ENCODE measurements around the gene KPNA4. TPM values are rescaled to one million over a fixed set of nuclear protein-coding genes. Genes with fewer than 3 reads are reported as not detected.

Gene KPNA4
- total RNA-seq, 1 donor from 2014 or later: 24.8 TPM

GRCh38 chr3:160598865-160599264 is 33.5 kb upstream of the KPNA4 start:
- Histone ChIP-seq H3K27me3 (no peaks in the 10 kb centered on the region), H3K4me1 (no peaks in the 10 kb centered on the region), H3K27ac (no peak overlapping the region), H3K36me3 (no peaks in the 10 kb centered on the region), H3K9me3 (no peaks in the 10 kb centered on the region), H3K4me3 (no peak overlapping the region)
- intact Hi-C loops (cut with DNase I): no loop called here
- TF ChIP-seq POLR2AphosphoS5 (IDR thresholded peaks at IDR 0.05; ENCODE audit: insufficient read depth in 1 of 2, low read depth in 1 of 2): no peak
- TF ChIP-seq CTCF (IDR thresholded peaks at IDR 0.05): no peak
- TF ChIP-seq POLR2A (IDR thresholded peaks at IDR 0.05): no peak
- DNase-seq (ENCODE audit: extremely low spot score in 2 of 2): no peak

- no peak for TF ChIP-seq CTCF (IDR thresholded peaks at IDR 0.05)
- no peak for TF ChIP-seq POLR2A (IDR thresholded peaks at IDR 0.05)
- no peak for TF ChIP-seq POLR2AphosphoS5 (IDR thresholded peaks at IDR 0.05; ENCODE audit: insufficient read depth in 1 of 2, low read depth in 1 of 2)
- H3K9me3 ChIP-seq: no peaks in the 10 kb centered on the region
- no peak for DNase-seq (ENCODE audit: extremely low spot score in 2 of 2)
- intact Hi-C loops (cut with DNase I): no loop called here
- H3K27me3 ChIP-seq: no peaks in the 10 kb centered on the region
- H3K4me3 ChIP-seq: no peak overlapping the region
- no peak overlapping the region for H3K27ac ChIP-seq
- no peaks in the 10 kb centered on the region for H3K36me3 ChIP-seq
- no peaks in the 10 kb centered on the region for H3K4me1 ChIP-seq
These were observed 22.7 kb upstream of the KPNA4 start for GRCh38 chr3:160588023-160588422.

GRCh38 chr3:160587105-160587504 is 21.7 kb upstream of the KPNA4 start:
- Histone ChIP-seq H3K27ac (no peak overlapping the region), H3K4me3 (no peak overlapping the region), H3K36me3 (no peaks in the 10 kb centered on the region), H3K27me3 (no peaks in the 10 kb centered on the region), H3K9me3 (no peaks in the 10 kb centered on the region), H3K4me1 (no peaks in the 10 kb centered on the region)
- DNase-seq (ENCODE audit: extremely low spot score in 2 of 2): no peak
- TF ChIP-seq POLR2AphosphoS5 (IDR thresholded peaks at IDR 0.05; ENCODE audit: insufficient read depth in 1 of 2, low read depth in 1 of 2) (no peak), CTCF (IDR thresholded peaks at IDR 0.05) (no peak), POLR2A (IDR thresholded peaks at IDR 0.05) (no peak)
- intact Hi-C loops (cut with DNase I): no loop called here

- Histone ChIP-seq H3K9me3 (no peaks in the 10 kb centered on the region), H3K27me3 (no peaks in the 10 kb centered on the region), H3K4me1 (no peaks in the 10 kb centered on the region), H3K27ac (no peak overlapping the region), H3K36me3 (no peaks in the 10 kb centered on the region), H3K4me3 (no peak overlapping the region)
- intact Hi-C loops (cut with DNase I): no loop called here
- DNase-seq (ENCODE audit: extremely low spot score in 2 of 2): no peak
- TF ChIP-seq CTCF (IDR thresholded peaks at IDR 0.05) (no peak), POLR2AphosphoS5 (IDR thresholded peaks at IDR 0.05; ENCODE audit: insufficient read depth in 1 of 2, low read depth in 1 of 2) (no peak), POLR2A (IDR thresholded peaks at IDR 0.05) (no peak)
These were observed 21.3 kb upstream of the KPNA4 start for GRCh38 chr3:160586679-160587078.

GRCh38 chr3:160583451-160583850 is 18.1 kb upstream of the KPNA4 start:
- no peak overlapping the region for H3K27ac ChIP-seq
- no peak for TF ChIP-seq CTCF (IDR thresholded peaks at IDR 0.05)
- TF ChIP-seq POLR2AphosphoS5 (IDR thresholded peaks at IDR 0.05; ENCODE audit: insufficient read depth in 1 of 2, low read depth in 1 of 2): no peak
- no peak for TF ChIP-seq POLR2A (IDR thresholded peaks at IDR 0.05)
- DNase-seq (ENCODE audit: extremely low spot score in 2 of 2): no peak
- intact Hi-C loops (cut with DNase I): no loop called here
- H3K9me3 ChIP-seq: no peaks in the 10 kb centered on the region
- H3K27me3 ChIP-seq: no peaks in the 10 kb centered on the region
- H3K36me3 ChIP-seq: no peaks in the 10 kb centered on the region
- no peaks in the 10 kb centered on the region for H3K4me1 ChIP-seq
- H3K4me3 ChIP-seq: no peak overlapping the region
